ENCODE data around the gene UBAP1. TPM values are rescaled to one million over a fixed set of nuclear protein-coding genes. Genes with fewer than 3 reads are reported as not detected.
"Not testable (repeated sequence)": the region's sequence is repeated elsewhere in the genome, so short reads cannot be mapped to it uniquely, and the experiment has no call there.

The UBAP1 gene
- total RNA-seq, 1 donor from 2014 or later: 37.6 TPM

DNA sequence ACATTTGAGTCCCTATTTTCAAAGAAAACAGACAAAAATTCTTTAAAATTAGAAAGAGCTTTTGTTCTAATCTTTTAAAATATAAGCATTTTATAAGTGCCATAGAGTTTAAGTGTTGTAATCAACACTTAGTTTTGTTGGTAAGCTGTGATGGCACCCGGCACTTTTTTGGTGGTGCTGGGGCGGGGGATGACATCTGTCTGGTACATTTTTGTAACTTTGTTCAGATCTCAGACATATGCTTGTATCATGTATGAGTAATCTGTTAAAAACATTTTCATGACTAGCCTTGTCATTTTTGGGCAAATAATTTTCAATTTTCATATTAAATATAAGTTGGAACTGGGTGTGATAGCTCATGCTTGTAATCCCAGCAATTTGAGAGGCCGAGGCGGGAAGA, 51.7 kb downstream of the UBAP1 start:
- TF ChIP-seq, protein P1, sequence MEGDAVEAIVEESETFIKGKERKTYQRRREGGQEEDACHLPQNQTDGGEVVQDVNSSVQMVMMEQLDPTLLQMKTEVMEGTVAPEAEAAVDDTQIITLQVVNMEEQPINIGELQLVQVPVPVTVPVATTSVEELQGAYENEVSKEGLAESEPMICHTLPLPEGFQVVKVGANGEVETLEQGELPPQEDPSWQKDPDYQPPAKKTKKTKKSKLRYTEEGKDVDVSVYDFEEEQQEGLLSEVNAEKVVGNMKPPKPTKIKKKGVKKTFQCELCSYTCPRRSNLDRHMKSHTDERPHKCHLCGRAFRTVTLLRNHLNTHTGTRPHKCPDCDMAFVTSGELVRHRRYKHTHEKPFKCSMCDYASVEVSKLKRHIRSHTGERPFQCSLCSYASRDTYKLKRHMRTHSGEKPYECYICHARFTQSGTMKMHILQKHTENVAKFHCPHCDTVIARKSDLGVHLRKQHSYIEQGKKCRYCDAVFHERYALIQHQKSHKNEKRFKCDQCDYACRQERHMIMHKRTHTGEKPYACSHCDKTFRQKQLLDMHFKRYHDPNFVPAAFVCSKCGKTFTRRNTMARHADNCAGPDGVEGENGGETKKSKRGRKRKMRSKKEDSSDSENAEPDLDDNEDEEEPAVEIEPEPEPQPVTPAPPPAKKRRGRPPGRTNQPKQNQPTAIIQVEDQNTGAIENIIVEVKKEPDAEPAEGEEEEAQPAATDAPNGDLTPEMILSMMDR (IDR thresholded peaks at IDR 0.05; ENCODE audit: borderline replicate concordance): no peak
- Histone ChIP-seq H3K27ac (replicated peaks) (no peak overlapping the region), H3K9me3 (replicated peaks) (no peaks in the 10 kb centered on the region), H3K36me3 (peaks cover 15% of the 10 kb centered on the region), H3K4me3 (no peak overlapping the region), H3K4me1 (peaks cover 5% of the 10 kb centered on the region), H3K27me3 (ENCODE audit: low read depth) (no peaks in the 10 kb centered on the region)
- no peak for DNase-seq
- intact Hi-C loops (cut with micrococcal nuclease): no loop called here

DNA sequence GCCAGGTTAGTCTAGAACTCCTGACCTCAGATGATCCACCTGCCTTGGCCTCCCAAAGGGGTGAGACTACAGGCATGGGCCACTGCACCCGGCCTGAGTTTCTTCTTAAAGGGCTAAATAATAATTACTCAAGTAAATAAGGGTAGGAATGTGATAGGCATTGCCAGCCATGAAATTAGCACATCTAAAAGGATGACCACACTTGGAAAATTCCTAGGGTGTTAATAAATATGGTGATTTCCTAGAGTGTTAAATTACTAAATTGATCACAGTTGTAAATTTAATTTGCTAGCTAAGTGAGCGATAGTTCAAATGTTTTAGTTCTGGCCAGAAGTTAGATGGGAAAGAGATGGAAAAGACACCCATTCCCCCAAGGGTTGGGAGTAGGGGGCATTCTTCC, 53.4 kb downstream of the UBAP1 start:
- TF ChIP-seq, protein P1 (IDR thresholded peaks at IDR 0.05; ENCODE audit: borderline replicate concordance): no peak
- Histone ChIP-seq H3K27ac (replicated peaks) (no peak overlapping the region), H3K27me3 (ENCODE audit: low read depth) (no peaks in the 10 kb centered on the region), H3K9me3 (replicated peaks) (no peaks in the 10 kb centered on the region), H3K4me1 (peaks cover 5% of the 10 kb centered on the region), H3K4me3 (no peak overlapping the region), H3K36me3 (peaks cover 31% of the 10 kb centered on the region)
- no peak for DNase-seq
- intact Hi-C loops (cut with micrococcal nuclease): no loop called here

DNA sequence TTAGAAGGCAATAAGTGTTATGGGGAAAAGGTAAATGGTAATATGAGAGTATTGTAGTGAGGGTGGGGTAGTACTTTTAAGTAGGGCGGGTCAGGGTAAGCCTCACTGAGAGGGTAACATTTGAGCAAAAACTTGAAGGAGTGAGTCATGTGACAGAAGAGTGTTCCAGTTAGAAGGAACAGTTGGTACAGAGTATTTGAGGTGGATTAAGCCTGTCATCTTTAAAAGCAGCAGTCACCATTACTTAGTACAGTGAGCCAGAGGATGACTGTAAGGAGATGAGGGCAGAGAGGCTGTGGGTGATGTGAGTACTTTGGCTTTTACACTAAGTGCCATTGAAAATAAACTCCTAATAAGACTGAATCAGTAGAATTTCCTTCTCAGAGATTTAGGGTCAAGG, 54.8 kb downstream of the UBAP1 start:
- no peak overlapping the region for H3K4me3 ChIP-seq
- H3K4me1 ChIP-seq: peaks cover 15% of the 10 kb centered on the region
- no peaks in the 10 kb centered on the region for H3K27me3 ChIP-seq (ENCODE audit: low read depth)
- TF ChIP-seq, protein P1 (IDR thresholded peaks at IDR 0.05; ENCODE audit: borderline replicate concordance): no peak
- H3K27ac ChIP-seq (replicated peaks): no peak overlapping the region
- no peak for DNase-seq
- H3K36me3 ChIP-seq: peaks cover 37% of the 10 kb centered on the region
- H3K9me3 ChIP-seq (replicated peaks): no peaks in the 10 kb centered on the region
- intact Hi-C loops (cut with micrococcal nuclease): no loop called here

DNA sequence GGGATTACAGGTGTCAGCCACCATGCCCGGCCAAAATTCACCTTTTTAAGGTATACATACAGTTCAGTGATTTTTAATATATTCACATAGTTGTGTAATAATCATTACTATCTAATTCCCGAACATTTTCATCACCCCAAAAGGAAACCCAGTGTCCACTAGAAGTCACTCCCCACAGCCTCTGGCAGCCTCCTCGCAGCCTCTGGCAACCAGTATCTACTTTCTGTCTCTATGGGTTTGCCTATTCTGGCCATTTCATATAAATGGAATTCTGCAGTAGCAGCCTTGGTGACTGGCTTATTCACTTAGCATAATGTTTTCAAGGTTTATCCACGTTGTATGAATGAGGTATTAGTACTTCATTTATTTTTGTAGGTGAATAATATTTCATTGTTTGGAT, 59.0 kb downstream of the UBAP1 start:
- H3K36me3 ChIP-seq: peaks cover 53% of the 10 kb centered on the region
- TF ChIP-seq, protein P1 (IDR thresholded peaks at IDR 0.05; ENCODE audit: borderline replicate concordance): no peak
- peak overlapping the region; percentile 18 for H3K27ac ChIP-seq (replicated peaks)
- intact Hi-C loops (cut with micrococcal nuclease): no loop called here
- H3K27me3 ChIP-seq (ENCODE audit: low read depth): no peaks in the 10 kb centered on the region
- no peak overlapping the region for H3K4me3 ChIP-seq
- no peak for DNase-seq
- H3K4me1 ChIP-seq: peaks cover 56% of the 10 kb centered on the region
- no peaks in the 10 kb centered on the region for H3K9me3 ChIP-seq (replicated peaks)

DNA sequence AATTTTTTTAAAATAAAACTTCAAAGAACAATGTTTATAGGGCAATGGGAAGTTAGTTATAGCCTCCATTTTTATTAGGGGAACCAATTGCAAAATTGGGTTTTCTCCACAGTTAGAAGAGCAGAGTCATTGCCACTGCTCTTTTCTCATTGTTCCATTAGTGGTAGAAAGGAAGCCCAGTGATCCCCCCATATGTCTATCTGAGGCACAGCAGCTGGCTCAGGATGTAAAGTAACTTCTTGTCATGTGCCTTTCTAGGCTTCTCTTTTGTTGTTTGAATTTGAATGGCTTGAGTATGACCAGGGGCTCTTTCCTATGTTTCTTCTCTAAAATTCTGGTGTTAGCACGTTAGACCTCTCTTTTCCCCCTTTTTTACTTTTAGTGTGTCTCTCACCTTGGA, 61.2 kb downstream of the UBAP1 start:
- Histone ChIP-seq H3K4me3 (no peak overlapping the region), H3K9me3 (replicated peaks) (no peaks in the 10 kb centered on the region), H3K27me3 (ENCODE audit: low read depth) (no peaks in the 10 kb centered on the region), H3K36me3 (peaks cover 46% of the 10 kb centered on the region), H3K27ac (replicated peaks) (peak overlapping the region; percentile 12), H3K4me1 (peaks cover 62% of the 10 kb centered on the region)
- TF ChIP-seq, protein P1 (IDR thresholded peaks at IDR 0.05; ENCODE audit: borderline replicate concordance): no peak
- no peak for DNase-seq
- intact Hi-C loops (cut with micrococcal nuclease): no loop called here

DNA sequence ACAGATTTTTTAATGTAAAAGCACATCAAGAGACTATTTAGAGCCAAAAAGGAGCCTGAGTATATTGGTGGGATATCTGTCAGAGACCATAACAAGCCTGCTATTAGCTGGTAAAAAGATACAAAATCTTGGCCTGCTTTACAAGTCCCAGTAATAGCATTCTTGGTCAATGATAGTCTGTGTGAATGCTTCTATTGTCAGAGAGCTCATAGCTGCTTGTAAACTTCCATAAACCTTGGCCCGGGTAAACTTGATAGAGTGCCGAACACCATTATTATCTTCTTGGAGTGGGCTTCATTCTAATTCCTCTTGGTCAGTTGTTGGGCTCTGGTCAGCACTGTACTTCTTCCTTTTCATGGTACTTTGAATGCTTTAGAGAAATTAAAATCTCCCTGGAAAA, 64.0 kb downstream of the UBAP1 start:
- intact Hi-C loops (cut with micrococcal nuclease): no loop called here
- H3K4me3 ChIP-seq: no peak overlapping the region

DNA sequence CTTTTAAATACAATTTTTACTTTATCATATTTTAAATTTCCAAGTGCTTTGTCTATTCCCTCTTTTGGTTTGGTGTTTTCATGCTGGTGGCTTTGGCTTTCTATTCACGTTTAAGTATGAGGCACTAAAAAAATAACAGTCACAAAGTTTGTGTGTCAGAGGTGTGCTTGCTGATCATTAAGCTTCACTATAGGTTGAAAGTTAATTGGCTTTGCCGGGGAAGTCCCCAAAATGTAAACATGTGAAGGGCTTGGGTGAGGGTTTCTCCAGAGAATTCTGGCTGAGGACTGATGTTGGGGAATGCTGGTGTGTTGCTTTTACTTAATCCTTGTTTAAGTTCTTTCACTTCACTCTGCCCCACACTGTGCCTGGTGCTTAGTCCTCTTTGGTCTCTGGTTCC, 66.4 kb downstream of the UBAP1 start:
- H3K36me3 ChIP-seq: peaks cover 35% of the 10 kb centered on the region
- H3K9me3 ChIP-seq (replicated peaks); intact Hi-C loops (cut with micrococcal nuclease); H3K27me3 ChIP-seq (ENCODE audit: low read depth); H3K27ac ChIP-seq (replicated peaks); DNase-seq; H3K4me3 ChIP-seq: not testable (repeated sequence)
- peaks cover 67% of the 10 kb centered on the region for H3K4me1 ChIP-seq

More for the DNA sequence above, 64.0 kb downstream of the UBAP1 start:
- Histone ChIP-seq H3K36me3 (peaks cover 30% of the 10 kb centered on the region), H3K27me3 (ENCODE audit: low read depth) (no peaks in the 10 kb centered on the region), H3K27ac (replicated peaks) (peak overlapping the region; percentile 80), H3K4me1 (peaks cover 77% of the 10 kb centered on the region), H3K9me3 (replicated peaks) (no peaks in the 10 kb centered on the region)
- TF ChIP-seq, protein P1 (IDR thresholded peaks at IDR 0.05; ENCODE audit: borderline replicate concordance): no peak
- DNase-seq: no peak

All from left ventricle myocardium inferior (tissue), 1 donor.